ENCODE results near the gene ZBTB42. TPM values are rescaled to one million over a fixed set of nuclear protein-coding genes. Genes with fewer than 3 reads are reported as not detected.

Gene ZBTB42
- total RNA-seq, 1 donor from 2014 or later, result 6.9 TPM

DNA sequence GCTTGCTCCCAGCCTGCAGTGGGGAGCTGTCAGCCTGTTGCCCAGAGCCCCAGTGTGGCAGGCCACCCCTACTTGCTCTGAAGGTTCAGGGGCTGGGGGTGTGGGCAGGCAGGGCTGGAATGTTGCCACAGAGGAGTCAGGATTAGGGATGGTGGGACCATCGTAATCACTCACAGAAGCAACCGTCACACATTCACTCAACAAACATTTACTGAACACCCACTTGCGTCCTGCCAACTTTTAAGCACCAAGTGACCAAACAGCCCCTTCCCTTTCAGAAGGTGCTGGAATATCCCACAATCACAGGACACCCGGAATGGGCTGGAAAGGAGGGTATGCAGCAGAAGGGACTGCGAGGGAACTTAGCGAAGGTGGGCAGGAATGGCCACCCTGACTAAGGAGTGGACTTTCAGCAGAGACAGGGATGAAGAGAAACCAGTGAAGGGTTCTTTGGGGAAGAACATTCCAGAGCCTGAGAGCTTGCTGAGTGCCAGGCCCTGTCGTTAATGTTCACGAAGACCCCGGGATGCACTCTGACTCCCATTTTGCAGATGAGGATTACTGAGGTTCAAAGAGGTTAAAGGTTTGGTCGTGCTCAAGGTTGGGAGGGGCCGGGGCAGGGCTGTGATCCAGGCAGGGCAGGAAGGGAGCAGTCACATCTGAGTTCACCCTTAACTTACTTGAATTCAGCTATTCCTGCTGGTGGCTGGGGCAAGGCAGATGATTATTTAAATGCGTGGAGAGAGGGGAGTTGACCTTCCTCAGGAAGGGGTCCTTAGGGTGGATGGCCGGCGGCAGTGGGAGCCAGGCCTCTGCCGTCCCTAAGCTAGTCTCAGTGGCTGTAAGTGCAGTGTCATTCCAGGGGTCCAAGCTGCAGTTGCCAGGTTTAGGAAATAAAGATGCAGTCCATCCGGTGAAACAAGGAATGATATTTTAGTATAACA is 2.3 kb upstream of the ZBTB42 start:
- Histone ChIP-seq H4K20me1 (ENCODE audit: insufficient read depth, low read length) (peaks cover 33% of the 10 kb centered on the region), H3K27ac (ENCODE audit: low read depth, low read length) (no peak overlapping the region), H3K4me2 (ENCODE audit: low read length) (no peak overlapping the region), H2AFZ (ENCODE audit: low read depth, low read length) (no peak overlapping the region), H3K4me3 (ENCODE audit: insufficient read depth, low read depth, low read length) (no peak overlapping the region), H3K4me1 (ENCODE audit: insufficient read depth, low read length) (peaks cover 25% of the 10 kb centered on the region), H3K79me2 (ENCODE audit: insufficient read depth, low read length) (peaks cover 16% of the 10 kb centered on the region), H3K9ac (ENCODE audit: low read length) (no peak overlapping the region), H3K36me3 (ENCODE audit: insufficient read depth, low read length) (no peaks in the 10 kb centered on the region), H3K9me3 (ENCODE audit: insufficient read depth, low read depth, low read length) (no peaks in the 10 kb centered on the region), H3K27me3 (ENCODE audit: insufficient read depth, low read length) (peaks cover 3% of the 10 kb centered on the region)
- Mint-ChIP-seq H3K4me3 (ENCODE audit: unreplicated experiment) (peak overlapping the region; percentile 85), H3K36me3 (ENCODE audit: low read depth, unreplicated experiment) (peaks cover 2% of the 10 kb centered on the region), H3K27ac (ENCODE audit: unreplicated experiment) (peak overlapping the region; percentile 94), H3K4me1 (ENCODE audit: low read depth, unreplicated experiment) (peaks cover 18% of the 10 kb centered on the region), H3K27me3 (ENCODE audit: low read depth, unreplicated experiment) (no peaks in the 10 kb centered on the region), H3K9me3 (ENCODE audit: unreplicated experiment) (no peaks in the 10 kb centered on the region)
- FAIRE-seq (no peak), DNase-seq (ENCODE audit: low read depth) (no peak)
- TF ChIP-seq, protein P1, sequence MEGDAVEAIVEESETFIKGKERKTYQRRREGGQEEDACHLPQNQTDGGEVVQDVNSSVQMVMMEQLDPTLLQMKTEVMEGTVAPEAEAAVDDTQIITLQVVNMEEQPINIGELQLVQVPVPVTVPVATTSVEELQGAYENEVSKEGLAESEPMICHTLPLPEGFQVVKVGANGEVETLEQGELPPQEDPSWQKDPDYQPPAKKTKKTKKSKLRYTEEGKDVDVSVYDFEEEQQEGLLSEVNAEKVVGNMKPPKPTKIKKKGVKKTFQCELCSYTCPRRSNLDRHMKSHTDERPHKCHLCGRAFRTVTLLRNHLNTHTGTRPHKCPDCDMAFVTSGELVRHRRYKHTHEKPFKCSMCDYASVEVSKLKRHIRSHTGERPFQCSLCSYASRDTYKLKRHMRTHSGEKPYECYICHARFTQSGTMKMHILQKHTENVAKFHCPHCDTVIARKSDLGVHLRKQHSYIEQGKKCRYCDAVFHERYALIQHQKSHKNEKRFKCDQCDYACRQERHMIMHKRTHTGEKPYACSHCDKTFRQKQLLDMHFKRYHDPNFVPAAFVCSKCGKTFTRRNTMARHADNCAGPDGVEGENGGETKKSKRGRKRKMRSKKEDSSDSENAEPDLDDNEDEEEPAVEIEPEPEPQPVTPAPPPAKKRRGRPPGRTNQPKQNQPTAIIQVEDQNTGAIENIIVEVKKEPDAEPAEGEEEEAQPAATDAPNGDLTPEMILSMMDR (IDR thresholded peaks at IDR 0.05; ENCODE audit: insufficient read depth, low read depth, low read length), result no peak
- TF ChIP-seq EZH2 (IDR thresholded peaks at IDR 0.05; ENCODE audit: insufficient read depth, low read length), result no peak

DNA sequence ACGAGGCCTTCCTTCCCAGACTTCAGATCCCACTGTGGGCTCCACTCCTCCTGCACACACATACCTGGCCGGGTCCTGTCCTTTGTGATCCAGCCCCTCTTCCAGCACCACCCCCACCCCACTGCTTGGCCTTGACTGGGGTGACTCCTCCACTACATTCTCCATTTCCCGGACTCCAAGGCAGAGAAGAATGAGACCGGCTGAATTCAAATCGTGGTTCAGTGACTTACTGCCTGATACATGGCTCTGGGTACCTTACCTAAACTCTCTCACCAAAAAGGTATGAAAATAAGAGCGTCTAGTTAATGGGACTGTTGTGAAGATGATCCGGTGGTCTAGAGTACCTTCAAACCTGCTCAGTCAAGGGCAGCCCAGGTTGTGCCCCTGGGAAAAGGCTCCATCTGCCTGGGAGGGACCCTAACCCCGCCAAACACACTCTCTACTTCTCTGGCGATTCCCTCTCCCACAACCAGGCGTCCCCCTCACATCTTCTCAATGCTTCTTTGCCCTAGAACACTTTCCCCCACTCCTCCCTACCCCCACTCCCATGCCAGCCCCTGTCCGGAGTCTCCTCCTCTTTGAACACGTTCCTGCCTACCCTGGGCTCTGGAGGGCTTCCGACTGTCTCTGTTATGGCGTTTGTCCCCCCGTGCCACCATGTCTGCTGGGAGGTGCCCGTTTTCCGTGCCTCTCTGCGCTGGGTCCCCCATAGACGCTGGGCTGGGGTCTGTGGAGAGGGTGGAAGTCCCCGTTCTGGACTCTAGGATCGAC is 1.5 kb upstream of the ZBTB42 start:
- Histone ChIP-seq H3K4me1 (ENCODE audit: insufficient read depth, low read length) (peaks cover 17% of the 10 kb centered on the region), H3K79me2 (ENCODE audit: insufficient read depth, low read length) (peaks cover 7% of the 10 kb centered on the region), H3K36me3 (ENCODE audit: insufficient read depth, low read length) (no peaks in the 10 kb centered on the region), H3K27me3 (ENCODE audit: insufficient read depth, low read length) (peaks cover 3% of the 10 kb centered on the region), H3K4me2 (ENCODE audit: low read length) (peak overlapping the region; percentile 95), H3K9ac (ENCODE audit: low read length) (peak overlapping the region; percentile 81), H2AFZ (ENCODE audit: low read depth, low read length) (peak overlapping the region; percentile 78), H3K27ac (ENCODE audit: low read depth, low read length) (no peak overlapping the region), H3K9me3 (ENCODE audit: insufficient read depth, low read depth, low read length) (no peaks in the 10 kb centered on the region), H3K4me3 (ENCODE audit: insufficient read depth, low read depth, low read length) (peak overlapping the region; percentile 57), H4K20me1 (ENCODE audit: insufficient read depth, low read length) (peaks cover 31% of the 10 kb centered on the region)
- H3K4me3 Mint-ChIP-seq (ENCODE audit: unreplicated experiment), result peak overlapping the region; percentile 85
- H3K9me3 Mint-ChIP-seq (ENCODE audit: unreplicated experiment), result no peaks in the 10 kb centered on the region
- peaks cover 2% of the 10 kb centered on the region for H3K36me3 Mint-ChIP-seq (ENCODE audit: low read depth, unreplicated experiment)
- H3K27me3 Mint-ChIP-seq (ENCODE audit: low read depth, unreplicated experiment), result no peaks in the 10 kb centered on the region
- H3K27ac Mint-ChIP-seq (ENCODE audit: unreplicated experiment), result peak overlapping the region; percentile 94
- FAIRE-seq, result no peak
- no peak for DNase-seq (ENCODE audit: low read depth)
- H3K4me1 Mint-ChIP-seq (ENCODE audit: low read depth, unreplicated experiment), result peaks cover 22% of the 10 kb centered on the region
- TF ChIP-seq EZH2 (IDR thresholded peaks at IDR 0.05; ENCODE audit: insufficient read depth, low read length), result no peak
- TF ChIP-seq, protein P1 (IDR thresholded peaks at IDR 0.05; ENCODE audit: insufficient read depth, low read depth, low read length), result no peak

Measured in astrocyte (in vitro differentiated cells and primary cell).